Astrocyte of the spinal cord (primary cell): ENCODE data around the gene DNMT3B.
"Not testable (repeated sequence)": the region's sequence is repeated elsewhere in the genome, so short reads cannot be mapped to it uniquely, and the experiment has no call there.

Source experiments
- DNase-seq: peaks from one replicate; pipeline ENCODE4 v3.0.0; 2011; ENCODE audit warnings: low read depth, low spot score
- H3K4me3 ChIP-seq: 2 replicates; pipeline ENCODE4 v1.5.1; 2011; ENCODE audit warnings: low read depth, mild to moderate bottlenecking, low read length, moderate library complexity
- CTCF ChIP-seq: IDR thresholded peaks from 2 replicates; pipeline ENCODE4 v1.5.1; 2012; ENCODE audit warnings: low read depth, mild to moderate bottlenecking, low read length, inconsistent platforms
- in situ Hi-C: cut with HindIII; loops from 2 replicates; pipeline ENCODE4 v1.10.0; 2017; ENCODE audit warnings: low sequenced_read_pairs

The DNMT3B gene

GRCh38 chr20:32761831-32762753, at the start of gene DNMT3B:
TSS of gene DNMT3B (plus strand) at chr20:32762385. CDS start at chr20:32780324, 17,939 bp downstream.
- peak within 1 kb of the TSS; percentile 72 for H3K4me3 ChIP-seq
- peak; percentile 21 for TF ChIP-seq CTCF
- in situ Hi-C loops, result no loop called here
- peak; percentile 82 for DNase-seq

- DNase-seq, result no peak
- TF ChIP-seq CTCF, result no peak
- in situ Hi-C loops, result no loop called here
These were observed 43.3 kb upstream of the DNMT3B start for GRCh38 chr20:32718749-32719348.

GRCh38 chr20:32727683-32728082, 34.5 kb upstream of the DNMT3B start:
- no peak for TF ChIP-seq CTCF
- peak; percentile 93 for DNase-seq

More at GRCh38 chr20:32718749-32719348, 43.3 kb upstream of the DNMT3B start:
- H3K4me3 ChIP-seq, result no peak overlapping the region

GRCh38 chr20:32728435-32728834, 33.8 kb upstream of the DNMT3B start:
- DNase-seq, in situ Hi-C loops, H3K4me3 ChIP-seq: not testable (repeated sequence)

More at GRCh38 chr20:32727683-32728082, 34.5 kb upstream of the DNMT3B start:
- no peak overlapping the region for H3K4me3 ChIP-seq
- in situ Hi-C loops, result no loop called here

- DNase-seq, in situ Hi-C loops, H3K4me3 ChIP-seq: not testable (repeated sequence)
These were observed 32.9 kb upstream of the DNMT3B start for GRCh38 chr20:32729334-32729733.

- no peak for DNase-seq
- no peak for TF ChIP-seq CTCF
- in situ Hi-C loops, result no loop called here
- no peak overlapping the region for H3K4me3 ChIP-seq
These were observed 30.3 kb upstream of the DNMT3B start for GRCh38 chr20:32731882-32732266.

- no peak for TF ChIP-seq CTCF
- H3K4me3 ChIP-seq, result no peak overlapping the region
- in situ Hi-C loops, result no loop called here
- peak; percentile 91 for DNase-seq
These were observed 24.6 kb upstream of the DNMT3B start for GRCh38 chr20:32737371-32738223.
